ENCODE data around the gene RARB.

RARB gene

DNA sequence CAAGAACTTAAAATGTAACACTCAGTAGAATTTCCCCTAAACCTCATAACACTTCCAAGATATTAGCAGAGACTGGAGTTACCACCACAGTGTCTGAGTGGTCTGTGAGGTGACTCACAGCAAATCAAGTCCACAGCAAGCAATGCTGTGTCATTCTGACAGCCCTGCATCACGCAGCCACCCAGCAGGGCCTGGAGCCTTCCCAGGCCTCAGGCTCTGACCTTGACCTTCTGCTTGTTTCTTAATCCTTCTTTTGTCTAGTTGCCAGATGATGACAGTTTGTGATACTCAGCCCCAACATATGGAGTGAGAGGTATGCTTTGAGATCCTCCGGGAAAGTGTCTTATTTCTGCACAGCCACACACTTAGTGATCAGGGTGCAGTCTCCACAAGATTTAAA lies 154.2 kb downstream of the RARB start:
- DNase-seq: no peak

DNA sequence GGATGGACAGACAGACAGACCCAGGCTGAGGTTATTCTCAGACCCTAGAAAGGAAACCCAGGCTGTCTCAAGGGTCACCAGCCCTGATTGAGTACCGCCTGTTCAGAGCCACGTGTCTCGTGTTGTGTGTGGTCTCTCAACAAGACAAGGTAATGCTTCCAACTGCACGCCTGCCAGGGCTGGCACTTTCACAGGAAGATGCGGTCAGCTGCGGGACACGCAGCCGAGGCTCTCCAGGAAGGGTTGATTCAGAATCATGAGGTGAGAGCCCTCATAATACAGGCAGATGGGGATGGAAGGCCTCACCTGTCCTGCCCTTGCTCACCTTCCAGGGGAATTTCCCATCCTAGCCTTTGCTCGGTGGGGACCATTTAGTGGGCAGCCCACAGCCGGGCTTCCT lies 155.3 kb downstream of the RARB start:
- no peak for DNase-seq

DNA sequence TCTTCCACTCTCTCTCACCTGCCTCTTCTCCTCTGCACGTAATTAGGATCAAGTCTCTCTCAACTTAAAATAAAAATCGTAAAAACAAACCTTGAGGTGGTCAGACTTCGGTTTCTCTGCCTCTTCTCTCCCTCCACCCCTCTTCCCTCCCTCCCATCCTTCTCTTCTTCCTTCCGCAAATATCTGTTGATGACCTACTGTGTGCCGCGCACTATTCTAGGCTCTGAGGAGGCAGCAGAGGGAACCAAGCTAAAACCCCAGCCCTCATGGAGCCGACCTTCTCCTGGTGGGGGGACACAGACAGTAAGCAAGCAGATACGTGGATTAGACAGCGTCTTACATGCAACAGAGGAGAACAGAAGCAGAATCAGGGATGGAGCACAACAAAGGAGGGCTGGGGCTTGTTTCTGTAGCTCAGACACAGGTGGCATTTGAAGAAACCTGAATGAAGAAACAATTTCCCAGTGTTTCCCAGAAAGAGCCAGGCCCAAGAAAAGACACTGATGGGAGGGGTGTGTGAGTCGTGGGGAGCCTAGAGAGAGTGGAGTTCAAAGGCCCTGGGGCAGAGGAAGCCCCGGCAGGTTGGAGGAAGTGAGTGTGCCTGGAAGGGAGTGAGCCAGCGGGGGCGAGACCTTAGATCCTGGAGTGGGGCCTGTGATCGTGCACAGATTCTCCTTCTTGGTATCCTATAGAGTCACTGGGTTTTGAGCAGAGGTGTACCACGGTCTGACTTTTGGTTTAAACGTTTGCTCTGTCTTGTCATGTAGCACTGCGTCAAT lies 156.1 kb downstream of the RARB start:
- no peak for DNase-seq

DNA sequence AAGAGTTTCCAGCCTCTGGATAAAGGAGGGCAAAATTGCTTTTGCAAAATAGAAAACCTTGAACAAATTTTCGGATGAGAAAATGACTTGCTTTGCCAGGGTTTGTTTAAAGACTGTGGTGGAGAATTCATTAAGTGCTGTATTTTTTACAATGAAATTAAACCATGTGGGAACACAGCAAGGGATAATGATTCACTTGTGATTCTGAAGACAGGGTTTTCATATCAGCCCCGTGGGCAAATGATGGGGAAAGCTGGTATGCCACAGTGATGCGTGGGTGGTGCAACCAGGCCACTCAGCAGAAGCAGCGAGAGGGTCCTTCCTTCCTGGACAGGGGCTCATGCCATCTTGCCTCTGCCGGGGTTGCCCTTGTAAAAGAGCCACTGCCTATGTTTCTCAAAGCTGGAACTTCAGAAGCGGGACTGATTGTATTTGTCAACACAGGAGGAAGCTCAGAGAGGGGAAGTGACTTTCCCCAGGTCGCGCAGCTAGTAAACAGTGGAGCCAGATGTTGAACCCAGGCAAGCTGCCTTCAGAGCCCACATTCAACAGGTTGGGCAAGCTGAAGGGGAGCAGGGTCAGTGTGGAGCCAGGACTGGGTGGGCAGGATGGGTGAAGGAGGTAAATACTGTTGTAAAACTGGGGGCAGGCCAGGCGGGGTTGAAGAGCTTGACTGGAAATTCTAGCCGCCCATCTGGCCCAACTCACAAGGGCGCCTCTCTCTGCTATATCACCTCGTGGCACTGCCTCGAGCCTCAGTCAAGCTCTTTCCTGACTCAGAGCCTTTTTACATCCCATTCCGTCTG lies 157.5 kb downstream of the RARB start:
- DNase-seq: no peak

DNA sequence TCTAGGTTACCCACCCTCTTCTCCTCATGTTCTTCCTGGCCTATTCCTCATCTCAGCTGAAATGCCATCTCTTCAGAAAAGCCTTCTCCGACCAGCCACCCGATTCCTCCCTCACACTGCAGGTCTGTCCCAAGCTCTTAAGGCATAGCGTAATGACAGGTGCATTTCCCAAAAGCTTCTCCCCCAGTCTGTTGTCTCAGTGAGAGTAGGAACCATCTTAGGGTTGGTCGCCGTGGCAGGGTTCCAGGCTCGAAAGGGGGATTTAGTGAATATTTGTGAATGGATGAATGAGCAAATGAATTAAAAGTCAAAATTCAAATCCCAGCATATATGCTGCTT lies 158.1 kb downstream of the RARB start:
- no peak for DNase-seq

DNA sequence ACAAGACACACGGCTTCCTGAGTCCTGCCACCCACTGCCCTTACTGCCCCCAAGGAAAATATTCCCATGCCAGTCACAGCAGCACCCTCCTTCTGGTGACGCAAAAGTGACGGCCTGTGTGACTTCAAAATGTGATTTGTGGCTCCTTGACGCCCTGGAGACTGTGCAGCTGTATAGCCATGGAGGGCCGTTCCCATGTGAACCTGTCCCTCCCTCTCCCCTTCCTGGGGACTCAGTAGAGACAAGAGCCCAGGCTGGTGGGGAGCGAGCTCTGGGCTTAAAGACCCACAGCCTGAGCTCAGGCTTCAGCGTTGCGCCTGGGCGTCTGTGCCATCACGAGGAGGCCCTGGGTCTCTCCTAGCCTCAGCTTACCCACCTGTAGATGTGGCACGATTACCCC lies 158.5 kb downstream of the RARB start:
- no peak for DNase-seq

DNA sequence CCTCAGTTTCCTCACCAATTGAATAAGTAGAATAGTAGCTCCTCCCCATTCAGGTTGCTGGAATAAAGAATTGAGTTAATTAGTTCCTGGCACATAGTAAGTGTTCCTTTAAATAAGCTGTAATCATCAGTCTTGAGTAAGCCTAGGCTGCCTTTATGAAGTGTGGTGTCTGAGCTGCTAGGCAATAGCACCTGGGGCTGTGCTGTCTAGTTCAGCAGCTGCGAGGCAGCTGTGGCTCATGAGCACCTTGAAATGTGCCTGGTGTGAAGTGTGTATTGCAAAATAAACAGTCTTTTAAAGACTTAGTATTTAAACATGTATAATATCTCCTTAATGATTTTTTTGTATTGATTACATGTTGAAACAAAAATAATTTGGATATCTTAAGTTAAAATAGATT lies 159.0 kb downstream of the RARB start:
- DNase-seq: no peak

DNA sequence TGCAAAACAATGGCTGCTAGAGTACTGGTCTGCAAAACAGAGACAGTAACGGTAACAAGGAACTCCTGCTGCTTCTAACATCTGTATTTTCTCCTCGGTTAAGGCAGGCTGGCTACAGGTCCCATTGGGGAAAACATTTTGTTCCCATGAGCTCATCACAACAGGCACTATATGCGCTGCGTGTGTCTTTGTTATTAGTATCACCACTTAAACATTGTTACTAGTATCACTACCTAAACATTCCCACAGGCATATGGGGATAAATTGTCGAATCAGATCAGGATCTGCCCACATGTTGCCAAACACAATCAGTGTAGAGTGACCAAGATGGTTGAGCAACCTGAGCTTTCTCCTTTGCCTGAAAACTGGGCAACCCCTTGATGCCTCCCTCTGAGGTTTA lies 159.5 kb downstream of the RARB start:
- DNase-seq: no peak

DNA sequence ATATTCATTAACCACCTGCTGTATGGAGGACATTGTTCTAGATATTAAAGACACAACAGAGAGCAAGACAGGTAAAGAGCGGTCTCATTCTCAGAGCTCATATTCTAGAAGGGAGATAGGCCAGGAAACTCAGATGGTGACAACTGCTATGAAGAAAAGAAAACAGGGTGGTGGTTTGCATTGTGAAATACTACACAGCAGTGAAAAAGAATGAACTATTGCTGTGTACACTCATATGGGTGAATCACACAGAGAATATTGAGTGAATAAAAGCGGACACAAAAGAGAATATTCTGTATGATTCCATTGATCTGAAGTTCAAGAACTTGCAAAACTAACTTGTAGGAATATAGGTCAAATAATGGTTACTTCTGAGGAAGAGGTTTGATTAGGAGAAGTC lies 159.9 kb downstream of the RARB start:
- no peak for DNase-seq

DNA sequence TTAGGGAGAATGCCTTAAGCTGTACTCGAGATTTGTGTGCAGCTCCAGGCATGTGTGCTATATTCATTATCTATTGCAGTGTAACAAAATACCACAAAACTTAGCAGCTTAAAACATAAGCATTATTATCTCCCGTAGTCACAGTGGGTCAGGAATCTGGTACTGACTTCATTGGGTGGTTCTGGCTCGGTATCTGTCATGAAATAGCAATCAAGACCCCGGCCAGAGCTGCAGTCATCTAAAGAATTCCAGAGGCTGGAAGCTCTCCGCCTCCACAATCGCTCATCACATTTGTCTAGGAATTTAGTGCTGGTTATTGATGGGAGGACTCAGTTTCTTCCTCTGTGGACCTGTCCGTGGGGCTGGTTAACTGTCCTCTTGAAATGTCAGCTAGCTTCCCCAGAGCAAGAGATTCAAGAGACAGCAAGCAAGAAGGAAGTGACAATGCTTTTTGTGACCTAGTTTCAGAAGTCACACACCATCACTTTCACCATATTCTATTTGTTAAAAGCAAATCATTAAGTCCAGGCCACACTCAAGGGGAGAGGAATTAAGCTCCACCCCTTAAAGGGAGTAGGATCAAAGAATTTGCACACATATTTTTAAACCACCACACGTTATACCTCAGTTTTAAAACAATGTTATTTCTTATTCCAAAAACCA lies 160.5 kb downstream of the RARB start:
- DNase-seq: no peak

DNA sequence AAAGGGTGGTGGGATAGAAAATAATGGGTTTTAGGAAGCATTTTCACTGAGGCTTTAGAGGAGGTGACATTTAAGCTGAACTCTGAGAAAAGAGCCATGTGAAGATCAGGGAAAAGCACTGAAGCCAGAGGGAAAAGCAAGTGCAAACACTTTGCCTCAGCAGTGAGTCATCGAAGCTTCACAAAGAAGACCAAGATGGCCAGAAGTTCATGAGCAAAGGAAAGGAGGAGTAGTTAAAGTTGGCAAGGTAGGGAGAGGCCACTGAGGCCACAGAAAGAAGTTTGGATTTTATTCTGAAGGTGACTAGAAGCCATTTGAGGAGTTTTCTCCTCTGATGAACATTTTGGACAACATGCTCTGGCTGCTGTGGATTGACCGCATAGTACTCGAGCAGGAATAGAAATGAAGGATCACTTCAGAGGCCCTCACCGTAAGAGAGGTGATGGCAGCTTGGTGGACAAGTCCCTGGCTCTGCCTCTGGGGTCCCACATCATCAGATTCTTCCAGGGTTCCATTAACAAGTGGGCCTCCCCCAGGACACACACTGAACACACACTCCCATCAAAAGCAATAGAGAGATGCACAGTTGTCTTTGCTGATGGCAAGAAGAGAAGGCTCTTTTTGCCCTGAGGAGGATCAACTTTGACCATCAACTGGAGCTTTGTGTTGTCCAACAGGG lies 161.2 kb downstream of the RARB start:
- no peak for DNase-seq

DNA sequence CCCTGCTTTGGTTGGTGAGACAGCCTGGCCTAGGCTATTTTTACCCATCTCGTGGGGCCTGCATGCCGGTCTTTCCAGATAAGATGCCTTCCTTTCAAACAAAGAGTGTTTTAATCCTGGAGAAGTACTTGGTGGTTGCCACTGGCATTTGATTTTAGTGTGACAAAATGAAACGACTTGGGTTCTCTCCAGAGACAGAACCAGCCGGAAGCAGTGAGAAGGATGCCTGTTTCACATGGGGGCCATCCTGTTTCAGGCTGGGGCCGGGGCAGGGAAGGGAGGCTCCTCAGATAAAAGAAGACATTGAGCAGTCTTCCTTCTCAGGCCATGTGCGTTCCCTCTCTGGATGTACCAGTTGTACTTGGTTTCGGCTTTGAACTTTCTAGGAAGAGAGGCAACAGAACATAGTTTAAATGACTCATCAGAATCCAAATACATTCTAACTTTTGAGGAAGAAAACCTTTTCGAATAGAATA lies 161.8 kb downstream of the RARB start:
- no peak for DNase-seq

DNA sequence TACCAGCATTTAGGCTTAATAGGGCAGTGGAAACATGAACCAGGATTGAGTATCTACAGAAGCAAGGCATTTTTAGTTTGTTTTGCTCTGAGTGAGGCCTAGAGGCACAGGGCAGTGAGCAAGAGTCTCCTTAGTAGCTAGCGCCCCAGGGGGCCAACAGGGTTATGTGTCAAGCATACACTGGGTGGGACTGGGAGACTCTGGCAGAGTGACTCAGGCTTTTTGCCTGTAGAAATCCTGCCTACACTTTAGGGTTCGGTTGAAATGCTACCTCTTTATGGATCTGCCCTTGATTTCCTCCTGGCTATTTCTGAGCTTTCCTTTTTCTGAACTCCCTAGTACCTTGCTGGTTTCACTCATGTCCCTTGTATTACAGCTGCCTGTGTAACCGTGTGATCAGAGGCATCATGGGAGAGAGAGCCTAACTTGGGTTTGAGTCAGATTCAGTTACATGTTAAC lies 164.5 kb downstream of the RARB start:
- DNase-seq: no peak

DNA sequence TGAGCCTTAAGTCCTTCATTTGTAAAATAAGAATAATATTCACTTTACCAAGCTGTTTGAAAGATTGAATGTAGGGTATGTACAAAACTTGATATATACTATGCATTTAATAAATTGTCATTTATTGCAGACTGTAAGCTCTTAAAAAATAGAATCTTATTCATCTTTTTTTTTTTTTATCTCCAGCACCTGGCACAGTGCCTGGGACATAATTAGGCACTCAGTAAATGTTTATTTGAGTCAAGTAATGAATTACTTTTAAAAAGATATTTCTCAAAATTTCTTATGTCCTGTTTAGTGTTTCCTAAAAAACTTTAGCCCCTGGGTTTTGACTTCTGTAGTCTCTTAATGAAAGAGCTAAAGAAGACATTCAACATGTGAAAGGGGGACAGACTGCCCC lies 164.9 kb downstream of the RARB start:
- DNase-seq: no peak

DNA sequence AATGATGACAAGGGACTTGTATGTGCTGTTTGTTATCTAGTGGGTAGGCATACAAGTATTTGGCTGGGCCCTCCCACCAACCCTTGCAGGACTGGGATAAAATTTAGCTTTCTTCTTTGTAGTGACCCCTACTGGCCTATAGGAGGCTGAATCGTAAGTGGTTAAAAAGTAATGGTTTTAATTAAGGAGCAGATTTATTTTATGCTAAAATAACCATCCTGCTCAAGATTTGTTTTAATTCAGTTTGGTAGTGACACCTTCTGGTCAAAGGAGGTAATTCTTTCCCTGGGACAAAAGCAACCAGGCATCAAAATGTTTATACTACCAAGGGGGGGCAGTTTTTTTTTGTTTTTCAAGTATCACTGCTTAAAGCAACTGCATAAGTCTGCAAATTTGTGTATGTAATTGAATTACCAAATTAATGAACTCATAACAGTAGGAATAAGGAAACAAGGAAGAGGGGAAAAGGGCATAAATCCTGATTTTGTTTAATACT lies 166.0 kb downstream of the RARB start:
- DNase-seq: no peak

DNA sequence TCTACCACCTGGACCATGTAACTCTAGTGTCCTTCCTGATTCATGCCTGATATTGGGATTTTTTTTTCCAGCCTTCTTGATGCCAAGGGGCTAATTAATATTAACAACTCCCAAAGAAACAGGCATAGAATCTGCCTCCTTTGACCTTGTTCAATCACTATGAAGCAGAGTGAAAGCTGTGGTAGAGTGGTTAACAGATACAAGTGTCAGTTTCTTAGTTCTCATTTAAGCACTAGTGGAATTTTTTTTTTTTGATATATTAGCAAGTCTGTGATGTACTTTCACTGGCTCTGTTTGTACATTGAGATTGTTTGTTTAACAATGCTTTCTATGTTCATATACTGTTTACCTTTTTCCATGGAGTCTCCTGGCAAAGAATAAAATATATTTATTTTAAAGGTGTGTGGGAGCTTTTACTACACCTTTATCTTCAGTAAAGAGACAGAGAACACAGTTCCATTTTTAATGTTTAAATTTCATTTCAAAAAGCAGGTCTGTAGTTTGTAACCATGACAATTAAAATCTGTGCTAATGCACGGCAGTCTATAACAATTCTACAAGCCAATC lies 169.6 kb downstream of the RARB start:
- no peak for DNase-seq

DNA sequence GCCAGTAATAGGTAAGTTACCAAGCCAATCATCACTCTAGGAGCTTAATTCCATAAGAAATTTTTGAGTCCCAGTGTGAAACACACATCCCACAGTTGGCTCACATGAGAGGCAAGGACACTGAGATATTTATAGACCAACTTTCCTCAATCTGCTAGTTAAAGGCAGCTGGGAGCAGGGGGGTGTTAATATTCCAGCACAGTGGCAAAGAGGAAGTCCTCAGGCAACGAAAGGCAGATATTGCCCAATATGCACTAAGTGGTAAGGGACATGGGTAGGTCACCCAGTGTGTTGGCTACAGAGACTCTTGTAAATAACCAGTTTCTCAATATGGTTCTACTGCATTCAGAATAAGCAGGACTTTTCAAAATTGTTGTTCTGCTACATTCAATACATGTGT lies 175.6 kb downstream of the RARB start:
- DNase-seq: no peak

DNA sequence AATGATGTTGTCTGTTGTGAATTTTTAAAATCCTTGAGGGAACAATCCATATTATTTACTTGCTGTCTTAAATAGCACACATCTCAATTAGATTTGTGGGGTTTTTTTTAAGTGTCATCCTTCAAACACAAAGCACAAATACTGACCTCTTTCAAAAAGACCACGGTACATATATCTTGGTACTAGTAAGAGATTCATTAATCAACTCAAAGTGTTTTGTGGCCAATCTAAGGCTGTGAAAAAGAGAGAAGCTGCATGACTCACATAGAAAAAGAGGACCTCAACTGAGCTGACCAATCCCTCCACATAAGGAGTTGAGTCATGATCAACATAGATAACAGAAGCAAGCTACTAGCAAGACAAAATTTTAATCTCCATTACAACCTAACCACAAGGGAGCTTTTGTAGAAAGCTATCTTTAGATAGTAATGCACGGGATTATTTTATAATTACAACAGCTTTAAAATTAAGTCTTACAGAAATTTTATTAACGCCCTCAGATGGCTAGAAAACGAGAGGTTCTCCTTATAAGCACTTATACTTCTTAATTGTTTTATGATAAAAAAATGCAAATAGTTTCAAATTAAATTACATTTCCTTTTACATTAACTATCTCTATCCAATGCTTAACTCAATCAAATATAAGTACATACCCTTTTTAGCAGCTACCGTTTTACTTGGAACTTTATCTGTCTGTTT lies 176.2 kb downstream of the RARB start:
- no peak for DNase-seq

DNA sequence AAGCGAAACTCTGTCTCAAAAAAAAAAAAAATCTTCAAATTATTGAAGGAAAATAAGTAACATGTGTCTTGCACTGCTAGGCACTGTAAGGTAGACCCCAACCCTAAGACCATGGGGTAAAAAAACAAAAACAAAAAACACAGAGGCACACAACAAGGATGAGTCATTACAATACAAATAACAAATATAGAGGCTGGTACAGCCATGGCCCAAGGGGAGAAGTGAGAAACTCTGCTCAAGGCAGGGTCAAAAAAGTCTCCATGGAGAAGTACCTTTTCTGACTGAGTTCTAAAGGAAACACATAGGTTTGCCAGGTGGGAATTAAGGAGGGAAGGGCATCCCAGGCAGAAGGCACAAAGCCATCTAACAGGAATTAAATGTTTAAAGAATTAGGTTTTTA lies 182.1 kb downstream of the RARB start:
- DNase-seq: no peak

DNA sequence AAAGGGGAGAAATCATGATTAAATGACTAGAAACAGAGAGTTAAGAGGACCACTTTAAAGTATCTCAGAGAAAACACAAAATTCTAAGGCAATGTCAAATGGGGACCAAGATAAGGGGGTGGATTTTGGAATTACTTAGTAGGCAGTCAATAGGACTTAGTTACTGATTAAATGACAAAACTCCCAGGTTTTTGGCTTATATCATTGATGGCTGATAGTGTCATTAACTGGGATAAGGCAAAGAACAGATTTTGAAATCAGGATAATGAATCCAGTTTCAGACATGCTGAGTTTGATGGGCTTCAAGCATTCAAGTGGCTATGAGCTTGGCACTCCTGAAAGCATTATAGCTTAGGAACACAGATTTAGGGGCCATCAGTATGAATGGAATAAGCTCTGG lies 182.7 kb downstream of the RARB start:
- no peak for DNase-seq

DNA sequence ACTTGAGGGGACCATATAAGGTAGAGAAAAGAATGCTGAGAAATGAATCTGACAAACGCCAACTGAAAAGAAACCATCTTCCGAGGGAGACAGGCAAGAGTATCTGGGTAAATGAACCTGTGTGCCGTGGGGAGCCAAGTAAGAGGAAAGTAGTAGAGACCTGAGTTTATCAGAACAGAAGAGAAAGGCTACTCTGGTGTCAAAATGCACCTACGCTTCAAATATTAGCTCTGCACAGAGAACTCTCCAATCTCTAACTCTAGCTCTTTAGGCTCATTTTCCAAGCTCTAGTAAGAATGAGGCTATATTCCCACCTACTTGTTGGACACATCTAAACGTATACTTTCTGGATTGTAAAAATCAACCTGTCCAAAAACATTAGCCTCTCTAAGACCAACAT lies 183.1 kb downstream of the RARB start:
- DNase-seq: no peak

DNA sequence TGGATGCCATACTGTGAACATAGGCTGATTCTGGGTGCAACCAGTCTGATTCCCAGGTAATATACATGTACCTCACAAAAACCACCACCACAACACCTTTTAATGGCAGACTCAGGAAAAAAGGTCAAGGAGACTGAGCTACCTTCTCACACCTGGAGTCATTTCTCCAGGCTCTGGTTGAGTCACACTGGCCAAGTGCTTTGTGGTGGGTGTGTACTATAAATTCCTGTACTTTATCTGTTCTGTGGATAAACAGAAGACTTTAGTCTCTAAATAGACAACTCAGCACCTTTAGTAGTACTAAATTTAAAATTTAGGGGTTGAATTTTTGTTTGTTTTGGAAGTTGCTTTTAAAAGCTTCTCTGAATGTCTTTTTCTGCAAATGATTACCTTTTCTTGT lies 190.0 kb downstream of the RARB start:
- DNase-seq: no peak
